LoVo (cell line): ENCODE results near the gene PAM16.
"Not testable (repeated sequence)": the region's sequence is repeated elsewhere in the genome, so short reads cannot be mapped to it uniquely, and the experiment has no call there.

Experiments used
- DNase-seq: peaks from one replicate; pipeline ENCODE4 v3.0.0-alpha.2; 2016; ENCODE audit warnings: low spot score

PAM16 gene

DNA sequence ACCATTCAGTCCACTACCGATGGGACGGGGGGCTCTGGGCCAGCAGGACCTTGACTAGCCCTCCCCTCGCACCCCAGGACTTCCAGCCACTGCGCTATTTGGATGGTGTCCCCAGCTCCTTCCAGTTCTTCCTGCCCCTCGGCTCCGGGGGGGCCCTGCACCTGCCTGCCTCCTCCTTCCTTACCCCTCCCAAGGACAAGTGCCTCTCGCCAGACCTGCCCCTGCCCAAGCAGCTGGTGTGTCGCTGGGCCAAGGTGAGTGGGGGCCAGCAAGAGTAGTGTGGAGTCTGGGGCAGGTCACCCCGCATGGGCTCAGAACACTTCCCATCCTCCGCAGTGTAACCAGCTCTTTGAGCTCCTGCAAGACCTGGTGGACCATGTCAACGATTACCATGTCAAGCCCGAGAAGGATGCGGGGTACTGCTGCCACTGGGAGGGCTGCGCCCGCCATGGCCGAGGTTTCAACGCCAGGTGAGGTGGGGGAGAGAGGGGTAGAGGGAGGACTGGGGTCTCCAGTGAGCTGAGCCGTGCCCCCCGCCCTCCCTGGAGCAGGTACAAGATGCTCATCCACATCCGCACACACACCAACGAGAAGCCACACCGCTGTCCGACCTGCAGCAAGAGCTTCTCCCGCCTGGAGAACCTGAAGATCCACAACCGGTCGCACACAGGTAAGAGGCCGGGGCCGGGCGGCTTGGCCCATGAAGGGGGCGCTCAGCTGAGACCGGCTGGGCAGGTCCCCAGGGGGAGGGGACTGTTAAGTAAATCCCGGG lies 16.2 kb downstream of the PAM16 start:
- DNase-seq, result no peak

DNA sequence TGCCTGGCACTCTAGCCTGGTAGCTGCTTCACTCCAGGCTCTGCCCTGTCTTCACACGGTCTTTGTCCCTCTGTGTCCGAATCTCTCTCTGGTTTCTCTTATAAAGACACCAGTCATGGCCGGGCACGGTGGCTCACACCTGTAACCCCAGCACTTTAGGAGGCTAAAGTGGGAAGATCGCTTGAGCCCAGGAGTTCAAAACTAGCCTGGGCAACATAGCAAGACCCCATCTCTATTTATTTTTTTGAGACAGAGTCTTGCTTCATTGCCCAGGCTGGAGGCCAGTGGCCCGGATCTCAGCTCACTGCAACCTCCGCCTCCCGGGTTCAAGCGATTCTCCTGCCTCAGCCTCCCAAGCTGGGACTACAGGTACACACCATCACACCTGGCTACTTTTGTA lies 17.4 kb downstream of the PAM16 start:
- not testable (repeated sequence) for DNase-seq

DNA sequence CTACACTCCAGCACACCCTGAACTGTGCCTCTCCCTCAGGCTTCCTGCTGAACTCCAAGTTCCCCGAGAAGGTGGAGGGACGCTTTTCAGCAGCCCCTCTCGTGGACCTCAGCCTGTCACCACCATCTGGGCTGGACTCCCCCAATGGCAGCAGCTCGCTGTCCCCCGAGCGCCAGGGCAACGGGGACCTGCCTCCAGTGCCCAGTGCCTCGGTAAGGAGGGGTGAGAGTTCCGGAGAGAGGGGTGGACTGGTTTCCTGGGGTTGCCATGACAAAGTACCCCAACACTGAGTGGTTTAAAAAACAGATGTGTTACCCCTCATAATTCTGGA lies 17.8 kb downstream of the PAM16 start:
- DNase-seq, result no peak

DNA sequence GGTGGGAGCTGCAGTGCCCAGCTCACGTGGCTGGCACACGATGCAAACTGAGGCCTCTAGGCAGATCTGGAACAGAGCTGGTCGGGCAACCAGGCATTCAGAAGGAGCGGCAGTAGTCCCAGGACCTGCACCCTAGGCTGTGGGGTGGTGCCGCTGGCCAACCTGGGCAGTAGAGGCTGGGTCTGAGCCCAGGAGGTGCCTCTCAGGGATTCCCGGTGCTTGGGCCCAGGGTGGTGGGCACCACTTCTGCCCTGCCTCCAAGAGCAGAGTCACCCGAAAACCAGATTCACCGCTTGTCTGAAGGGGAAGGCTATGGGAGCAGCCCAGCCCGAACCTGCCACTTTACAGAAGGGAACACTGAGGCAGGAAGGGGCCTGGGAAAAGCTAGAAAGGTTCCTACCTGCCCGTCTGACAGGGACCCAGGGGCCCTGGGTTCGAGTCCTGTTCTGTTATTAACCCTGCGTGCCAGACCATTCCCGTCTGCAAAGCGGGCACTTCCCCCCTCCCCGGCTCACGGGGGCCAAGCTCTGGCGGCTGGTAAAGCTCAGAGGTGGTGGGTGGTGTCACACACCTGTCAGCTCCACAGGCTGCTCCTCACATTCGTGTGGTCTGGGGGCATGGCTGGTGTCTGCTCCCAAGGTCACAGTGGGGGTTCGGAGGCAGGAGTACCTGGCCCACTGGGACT lies 18.4 kb downstream of the PAM16 start:
- no peak for DNase-seq

DNA sequence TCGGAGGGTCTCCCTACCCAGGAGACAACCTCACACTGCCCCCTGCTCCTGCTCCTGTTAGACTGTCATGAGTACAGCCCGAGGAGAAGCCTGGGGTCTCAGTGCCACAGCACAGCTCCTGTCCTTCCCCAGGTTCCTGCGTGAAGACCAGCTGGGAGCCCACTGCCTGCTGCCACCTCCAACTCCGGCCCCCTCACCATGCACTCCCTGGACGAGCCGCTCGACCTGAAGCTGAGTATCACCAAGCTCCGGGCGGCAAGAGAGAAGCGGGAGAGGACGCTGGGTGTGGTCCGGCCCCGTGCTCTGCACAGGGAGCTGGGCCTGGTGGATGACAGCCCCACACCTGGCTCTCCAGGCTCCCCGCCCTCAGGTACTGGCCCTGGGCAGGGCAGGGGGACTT lies 19.0 kb downstream of the PAM16 start:
- no peak for DNase-seq

DNA sequence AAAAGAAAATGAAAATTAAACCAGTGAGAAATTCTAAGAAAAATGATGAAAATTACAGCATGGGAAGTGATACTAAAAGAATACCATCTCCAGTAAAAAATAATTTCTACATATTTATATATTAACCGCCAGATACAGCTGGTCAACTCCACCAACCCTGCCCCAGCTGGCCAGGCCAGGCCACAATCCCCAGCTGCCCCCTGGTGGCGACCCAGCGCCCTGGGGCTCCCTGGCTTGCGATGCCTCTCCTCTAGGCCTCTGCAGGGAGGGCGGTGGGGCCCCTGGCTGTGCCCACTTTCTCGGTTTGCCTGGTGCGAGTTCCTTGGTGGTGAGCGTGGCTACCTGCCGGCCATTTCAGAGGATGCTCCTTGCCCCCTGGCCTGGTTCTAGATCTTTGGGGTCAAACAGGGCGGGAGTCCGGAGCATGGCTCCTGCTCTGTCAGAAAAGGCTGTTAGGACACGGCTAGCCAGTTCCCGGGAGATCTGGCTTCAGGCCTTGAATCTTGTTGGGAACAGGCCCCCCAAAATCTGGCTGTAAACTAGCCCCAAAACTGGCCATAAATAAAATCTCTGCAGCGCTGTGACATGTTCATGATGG lies 20.7 kb downstream of the PAM16 start:
- peak; percentile 52 for DNase-seq

DNA sequence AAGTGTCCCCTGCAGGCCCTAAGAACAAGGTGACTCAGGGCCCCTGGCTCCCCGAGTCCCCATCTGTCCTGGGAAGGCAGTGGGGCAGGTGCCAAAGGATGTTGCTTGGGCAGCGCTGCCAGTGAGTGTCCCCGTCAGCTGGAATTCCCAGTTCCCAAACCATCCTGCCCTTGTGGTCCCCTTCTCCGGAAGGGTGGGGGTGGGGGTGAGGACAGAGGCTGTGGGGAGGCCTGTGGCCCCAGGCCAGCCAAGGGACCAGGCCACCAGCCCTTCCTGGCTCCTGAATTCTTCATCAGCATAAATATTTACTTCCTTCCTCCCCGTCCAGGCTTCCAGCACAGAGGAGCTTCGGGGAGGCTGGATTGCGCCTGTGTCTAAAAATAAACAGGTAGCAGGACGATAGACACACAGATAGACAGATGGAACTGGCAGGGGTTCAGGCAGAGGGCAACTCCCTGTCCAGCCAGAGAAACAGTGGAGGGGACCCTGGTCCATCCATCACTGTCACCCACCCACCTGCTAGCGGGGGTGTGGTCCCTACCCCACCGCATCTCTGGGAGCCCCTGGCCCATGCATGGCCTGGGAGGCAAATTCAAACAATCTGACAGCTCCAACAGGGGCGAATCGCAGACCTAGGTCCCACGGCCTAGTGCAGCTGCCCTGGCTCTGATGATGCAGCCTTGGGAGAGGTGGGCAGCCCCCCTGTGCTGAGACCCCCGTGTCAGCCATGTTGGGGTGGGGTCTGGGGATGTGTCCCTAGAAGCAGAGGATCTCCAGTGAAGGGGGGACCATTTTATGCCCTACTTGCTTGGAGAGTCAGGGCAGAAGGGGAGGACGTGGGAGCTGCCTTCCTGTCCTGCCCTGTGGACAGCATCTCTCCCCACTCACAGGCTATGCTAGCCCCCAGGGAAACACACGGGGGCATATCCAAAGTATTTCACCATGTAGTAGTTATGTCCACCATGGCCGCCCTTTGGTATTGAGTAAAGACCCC lies 22.0 kb downstream of the PAM16 start:
- DNase-seq, result no peak

DNA sequence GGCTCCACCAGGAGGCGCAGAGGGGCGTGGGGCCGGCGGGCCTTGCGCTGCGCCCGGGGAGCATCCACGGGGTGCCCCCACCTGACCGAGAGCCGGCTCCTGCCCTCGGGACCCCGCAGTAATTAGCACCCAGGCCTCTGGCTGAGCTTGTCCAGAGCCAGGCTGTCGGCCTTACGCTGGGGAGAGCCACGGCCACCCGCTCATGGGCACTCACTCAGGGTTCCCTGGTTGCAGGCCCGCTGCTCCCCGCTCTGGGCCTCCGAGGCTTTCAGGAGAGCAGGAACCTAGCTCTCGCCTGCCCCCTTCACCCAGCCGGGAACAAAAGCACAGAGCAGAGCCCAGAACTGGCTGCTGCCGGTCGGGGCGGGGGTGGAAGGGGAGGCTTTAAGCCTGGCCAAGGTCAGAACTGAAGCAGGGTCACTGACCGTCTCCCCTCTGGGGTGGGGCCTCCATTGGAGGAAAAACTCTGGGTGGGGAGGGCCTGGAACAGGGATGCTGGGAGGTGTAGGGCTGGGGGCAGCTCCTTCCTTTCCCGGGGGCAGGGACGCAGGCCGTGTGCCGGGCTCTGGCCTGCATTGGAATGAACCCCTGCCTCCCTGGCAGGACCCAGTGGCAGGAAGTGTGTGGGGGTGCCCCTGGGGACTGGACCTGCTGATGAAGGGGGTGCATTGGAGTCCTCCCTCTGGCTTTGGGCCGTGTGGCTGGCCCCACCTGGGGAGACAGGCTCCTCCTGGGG lies 22.9 kb downstream of the PAM16 start:
- no peak for DNase-seq

DNA sequence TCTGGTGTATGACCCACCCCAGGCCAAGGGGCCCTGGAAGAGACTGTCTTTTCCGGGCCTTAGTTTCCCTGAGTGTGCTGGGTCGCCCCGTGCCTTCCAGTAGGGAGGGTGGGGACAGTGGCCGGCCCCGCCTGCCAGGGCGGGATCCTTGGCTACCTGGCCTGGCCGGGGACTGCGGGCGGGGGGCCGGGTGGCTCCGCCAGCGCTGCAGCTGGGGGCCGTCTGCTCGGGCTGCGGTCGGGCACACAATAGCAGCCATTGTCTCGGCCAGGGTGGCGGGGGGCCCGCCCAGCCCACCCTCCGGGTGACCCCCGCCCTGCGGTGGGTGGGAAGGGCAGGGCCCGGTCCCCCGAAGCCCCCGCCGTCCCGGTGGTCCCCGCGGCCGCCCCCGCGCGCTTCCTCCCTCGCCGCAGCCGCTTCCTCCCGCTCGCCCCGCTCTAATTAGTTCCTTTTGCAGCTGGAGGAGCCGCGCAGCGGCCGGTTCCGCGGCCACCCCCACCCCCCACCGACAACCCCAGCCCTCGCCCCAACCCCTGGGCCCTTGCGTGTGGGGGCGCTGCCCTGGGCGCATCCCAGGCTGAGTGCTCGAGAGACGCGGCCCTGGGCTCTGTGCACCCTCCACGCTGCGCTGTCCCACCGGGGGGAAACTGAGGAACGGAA lies 23.6 kb downstream of the PAM16 start:
- no peak for DNase-seq

DNA sequence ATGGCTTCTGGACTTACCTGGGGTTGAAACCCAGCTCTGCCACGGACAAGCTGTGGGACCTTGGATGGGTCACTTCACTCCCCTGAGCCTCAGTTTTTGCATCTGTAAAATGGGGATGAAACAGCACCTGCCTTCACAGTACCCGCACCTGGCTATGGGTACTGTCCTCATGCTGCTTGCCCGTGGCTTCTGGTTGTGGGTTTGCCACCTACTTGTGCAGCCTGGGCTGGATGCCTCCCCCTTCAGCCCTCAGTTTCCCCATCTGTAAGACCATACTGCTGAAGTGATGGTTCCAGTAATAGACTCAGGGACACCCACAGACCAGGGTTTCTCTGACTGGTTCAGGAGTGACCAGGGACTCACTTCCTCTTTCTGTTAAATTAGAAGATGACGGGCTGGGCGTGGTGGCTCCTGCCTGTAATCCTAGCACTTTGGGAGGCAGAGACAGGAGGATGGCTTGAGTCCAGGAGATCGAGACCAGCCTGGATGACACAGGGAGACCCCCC lies 25.8 kb downstream of the PAM16 start:
- no peak for DNase-seq

DNA sequence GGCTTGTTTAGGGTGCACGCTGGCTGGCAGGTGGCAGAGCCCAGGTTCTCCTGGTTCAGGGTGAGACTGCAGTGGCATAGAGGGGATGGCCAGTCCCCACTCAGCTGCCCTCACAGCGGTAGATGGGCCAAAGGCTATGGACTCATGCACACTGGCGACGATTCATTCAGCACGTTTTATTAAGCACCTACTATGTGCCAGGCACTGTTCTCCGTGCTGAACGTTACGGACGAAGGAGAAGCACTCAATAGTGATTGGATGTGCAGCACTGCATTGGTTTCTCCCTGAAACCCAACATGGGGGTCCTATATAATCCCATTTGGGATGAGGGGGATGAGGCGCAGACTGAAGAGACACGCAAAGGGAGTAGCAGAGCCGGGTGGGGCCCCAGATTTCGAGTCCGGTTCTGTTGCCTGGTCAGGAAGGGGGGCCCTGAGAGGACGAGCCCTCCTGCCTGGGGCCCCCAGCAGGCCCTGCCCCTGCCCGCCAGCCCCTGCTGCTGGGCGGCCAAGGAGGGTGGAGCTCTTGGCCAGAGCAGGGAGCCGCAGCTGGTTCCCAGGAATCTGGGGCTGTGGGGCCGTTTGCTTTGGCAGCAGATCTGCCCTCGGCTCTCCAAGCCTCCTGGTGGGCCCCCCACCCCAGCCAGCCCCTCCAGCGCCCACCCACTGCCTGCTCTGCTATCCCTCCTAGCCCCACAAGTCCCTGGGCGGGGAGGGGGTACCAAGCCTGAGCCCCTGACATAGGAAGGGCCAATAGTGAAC lies 26.4 kb downstream of the PAM16 start:
- no peak for DNase-seq

DNA sequence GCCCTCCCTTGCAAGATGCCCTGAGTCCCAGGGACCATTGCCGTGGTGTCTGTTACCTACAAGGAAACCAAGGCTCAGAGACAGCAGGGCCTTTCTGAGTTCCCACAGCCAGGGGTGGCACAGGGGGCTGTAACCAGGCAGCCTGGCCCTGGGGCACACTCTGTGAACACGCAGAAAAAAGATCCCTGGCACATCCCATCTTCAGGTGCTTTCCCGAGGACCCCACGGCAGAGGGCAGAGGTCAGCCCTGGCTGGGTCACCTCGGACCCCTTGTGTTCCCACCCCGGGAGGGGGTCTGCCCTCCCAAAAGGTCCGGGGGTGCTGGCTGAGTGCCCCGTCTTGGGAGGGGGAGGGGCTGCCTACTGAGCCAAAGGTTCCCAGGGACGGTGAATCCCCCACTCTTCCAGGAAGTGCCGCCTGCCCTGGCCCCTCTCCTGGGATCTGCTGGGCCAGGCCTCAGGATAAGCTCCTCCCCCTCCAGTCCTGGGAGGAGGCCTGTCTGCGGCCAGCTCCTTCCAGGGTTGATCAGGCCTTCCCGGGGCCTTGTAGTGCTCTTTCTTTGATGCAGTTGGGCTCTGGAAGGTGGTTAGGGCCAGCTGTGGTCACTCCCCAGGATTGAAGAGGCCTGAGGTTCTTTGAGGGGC lies 27.2 kb downstream of the PAM16 start:
- DNase-seq, result no peak

DNA sequence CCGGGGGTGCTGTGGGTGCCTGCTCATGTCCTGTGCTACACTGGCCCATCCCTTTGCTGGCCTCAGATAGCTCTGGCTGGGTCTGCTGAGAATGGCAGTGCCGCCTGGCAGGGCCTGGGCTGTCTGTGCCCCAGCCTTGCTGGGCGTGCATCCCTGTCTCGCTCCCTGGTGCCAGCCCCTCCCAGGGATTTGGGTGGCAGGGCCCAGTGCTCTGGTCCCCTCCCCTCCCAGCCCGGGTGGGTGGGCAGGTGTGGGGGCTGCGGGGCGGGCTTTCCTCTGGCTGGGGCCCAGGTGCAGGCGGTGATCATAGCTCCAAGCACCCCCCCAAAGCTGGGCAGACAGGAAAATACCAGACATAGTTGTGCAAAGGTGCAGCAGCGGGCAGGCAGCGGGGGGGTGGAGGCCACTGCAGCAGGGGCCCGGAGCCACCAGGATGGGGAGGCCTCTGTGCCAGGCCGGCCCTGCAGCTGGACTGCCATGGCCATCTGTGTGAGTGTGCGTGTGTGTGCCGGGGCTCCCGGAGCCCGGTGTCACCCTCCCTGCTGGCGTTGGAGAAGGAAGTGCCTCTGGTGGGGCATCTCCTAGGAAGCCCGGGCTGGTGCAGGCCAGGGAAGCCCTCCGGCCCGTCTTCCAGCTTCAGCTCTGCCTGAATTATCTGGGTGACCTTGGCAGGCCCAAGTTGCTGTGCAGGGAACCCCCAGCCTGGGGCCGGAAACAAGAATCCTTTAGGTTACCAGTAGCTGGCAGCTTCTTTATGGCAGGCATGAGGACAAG lies 27.9 kb downstream of the PAM16 start:
- no peak for DNase-seq

DNA sequence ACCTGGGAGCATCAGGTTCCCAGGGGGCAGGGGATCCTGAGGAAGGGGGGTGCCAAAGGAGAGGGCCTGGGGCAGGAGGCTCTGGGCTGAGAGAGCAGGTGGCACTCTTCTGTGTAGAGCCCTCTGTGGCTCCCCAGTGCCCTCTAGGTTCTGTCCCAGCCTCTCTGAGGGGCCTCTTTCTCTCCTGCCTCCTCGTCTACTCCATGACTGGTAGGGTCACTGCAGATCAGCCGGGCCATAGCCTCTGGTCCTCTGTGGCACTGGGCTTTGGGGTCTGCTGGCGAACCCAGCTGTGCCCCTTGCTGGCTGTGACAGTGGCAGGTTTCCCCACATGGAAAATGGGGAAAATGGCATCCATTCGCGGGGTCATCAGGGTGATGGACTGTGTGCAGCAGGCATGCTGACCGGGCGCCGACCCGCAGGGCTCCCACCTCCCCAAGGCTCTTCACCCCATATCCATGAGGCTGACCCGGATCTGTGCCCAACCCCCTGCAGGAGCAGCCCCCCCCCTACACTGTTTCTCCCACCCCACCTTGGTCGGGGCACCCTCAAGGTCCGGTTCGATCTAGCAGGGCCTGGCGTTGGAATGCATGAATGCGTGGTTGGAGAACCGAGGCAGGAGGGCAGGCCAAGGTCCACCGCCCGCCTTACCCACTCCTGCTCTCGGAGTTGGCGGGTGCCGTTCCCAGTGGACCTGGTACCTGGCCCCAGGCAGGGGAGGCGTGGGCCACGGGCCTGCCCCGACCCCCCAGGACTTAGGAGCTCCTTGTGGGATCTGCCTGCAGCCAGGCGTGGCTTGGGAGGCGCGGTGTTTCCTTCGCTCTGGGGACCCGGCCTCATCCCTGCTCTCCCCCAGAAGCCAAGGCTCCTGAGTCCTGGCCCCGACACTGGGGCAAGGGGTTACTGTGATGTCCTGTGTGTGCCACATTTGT lies 28.7 kb downstream of the PAM16 start:
- DNase-seq, result no peak

DNA sequence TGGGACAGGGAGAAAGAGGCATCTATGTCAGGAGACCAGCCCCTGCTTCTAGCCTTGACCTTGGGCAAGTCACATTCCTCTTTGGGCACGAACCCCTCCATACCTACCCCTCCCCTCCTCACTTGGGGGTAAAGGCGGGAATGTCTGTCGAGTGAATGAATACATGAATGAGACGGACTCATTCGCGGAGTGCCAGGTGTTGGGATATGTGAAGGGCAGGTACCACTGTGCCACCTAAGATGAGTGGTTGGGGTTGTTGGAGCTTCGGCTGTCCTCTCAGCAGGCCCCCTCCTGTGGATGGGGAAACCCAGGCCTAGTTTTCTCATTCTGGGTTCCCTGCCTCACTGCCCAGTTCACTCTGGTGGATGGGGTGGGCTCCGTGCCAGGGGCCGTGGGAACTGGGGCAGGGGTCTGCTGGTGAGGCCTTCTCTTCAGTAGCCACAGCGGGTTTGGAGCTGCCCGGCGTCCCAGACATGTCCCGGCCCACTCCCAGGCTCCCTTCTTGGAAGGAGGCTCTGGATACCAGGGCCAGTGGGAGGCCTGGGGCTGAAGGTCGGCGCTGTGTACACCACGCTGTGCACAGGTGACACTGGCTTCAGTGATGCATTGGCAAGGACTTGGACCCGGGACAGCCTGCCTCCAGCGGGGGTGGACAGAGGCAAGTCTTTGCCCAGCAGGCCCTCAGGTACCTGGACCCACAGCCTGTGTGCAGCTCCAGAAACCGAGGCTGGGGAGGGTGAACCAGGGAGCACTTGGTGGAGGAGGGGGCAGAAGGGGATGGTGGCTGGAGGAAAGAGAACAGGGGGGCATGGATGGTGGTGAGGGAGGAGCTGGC lies 29.6 kb downstream of the PAM16 start:
- no peak for DNase-seq

DNA sequence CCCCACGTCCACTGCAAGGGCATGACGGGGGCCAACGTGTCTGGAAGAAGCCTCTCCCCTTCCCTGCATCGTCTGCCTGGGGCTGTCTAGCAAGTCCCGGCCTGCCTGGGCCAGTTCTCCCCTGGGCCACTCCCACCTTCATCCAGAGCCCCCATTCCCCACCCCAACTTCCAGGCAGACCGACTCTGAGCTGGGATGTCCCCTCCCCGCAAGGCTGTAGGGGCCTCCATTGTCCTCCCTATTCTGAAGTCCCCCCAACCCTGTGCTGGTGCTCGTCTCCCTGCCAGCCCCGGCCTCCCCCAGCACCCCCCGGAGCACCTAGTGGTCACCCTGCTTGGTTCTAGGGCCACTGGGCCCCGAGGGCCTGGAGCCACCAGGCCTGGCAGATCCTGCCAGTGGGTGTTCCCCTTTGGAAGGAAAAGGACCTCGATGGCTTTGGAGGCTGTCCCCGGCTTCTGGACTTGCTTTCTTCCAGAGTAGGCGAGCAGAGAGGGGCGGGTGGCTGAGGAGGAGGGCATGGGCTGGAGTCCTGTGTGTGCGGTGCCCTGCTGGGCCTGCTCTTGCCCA lies 30.5 kb downstream of the PAM16 start:
- no peak for DNase-seq
